ENCODE measurements around the gene IQCC.
A peak's percentile ranks its signal among the peaks of the same experiment; 100 is the strongest.

The IQCC gene

DNA sequence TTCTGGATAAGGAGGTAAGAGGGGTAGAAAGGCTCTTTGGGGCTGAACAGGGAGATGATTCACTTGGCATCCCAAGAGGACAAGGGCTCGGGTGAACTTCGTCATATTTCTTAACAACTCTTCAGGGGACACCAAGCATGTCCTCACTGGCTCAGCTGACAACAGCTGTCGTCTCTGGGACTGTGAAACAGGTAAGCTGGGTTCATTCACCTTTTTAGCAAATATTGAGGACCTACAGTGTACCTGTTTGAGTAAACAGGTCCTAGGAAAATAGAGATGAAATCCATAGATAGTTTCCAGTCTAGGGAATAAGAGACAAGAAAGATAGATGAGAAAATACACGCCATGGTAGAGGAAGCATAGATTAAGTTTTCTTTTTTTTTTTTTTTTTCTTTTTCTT lies 18.8 kb downstream of the IQCC start:
- no peak for DNase-seq

DNA sequence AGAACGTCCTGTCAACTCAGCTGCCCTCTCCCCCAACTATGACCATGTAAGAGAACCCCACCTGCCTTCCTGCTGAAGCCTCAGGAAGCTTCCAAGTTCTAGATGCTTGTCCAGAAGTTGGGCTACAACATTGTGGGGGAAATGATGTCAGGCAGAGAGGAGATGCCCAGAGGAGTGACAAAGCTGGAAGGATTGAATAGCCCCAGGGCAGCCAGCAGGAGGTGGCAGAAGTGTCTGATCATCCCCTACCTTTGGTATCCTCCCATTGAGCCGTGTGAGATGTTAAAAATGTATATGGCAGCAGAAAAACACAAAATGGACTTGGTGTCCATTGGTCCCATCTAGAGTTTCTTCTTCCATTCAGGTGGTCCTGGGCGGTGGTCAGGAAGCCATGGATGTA lies 23.3 kb downstream of the IQCC start:
- no peak for DNase-seq

- DNase-seq = no peak
Measured at GRCh38 chr1:32231843-32232432, 26.5 kb downstream of the IQCC start.

DNA sequence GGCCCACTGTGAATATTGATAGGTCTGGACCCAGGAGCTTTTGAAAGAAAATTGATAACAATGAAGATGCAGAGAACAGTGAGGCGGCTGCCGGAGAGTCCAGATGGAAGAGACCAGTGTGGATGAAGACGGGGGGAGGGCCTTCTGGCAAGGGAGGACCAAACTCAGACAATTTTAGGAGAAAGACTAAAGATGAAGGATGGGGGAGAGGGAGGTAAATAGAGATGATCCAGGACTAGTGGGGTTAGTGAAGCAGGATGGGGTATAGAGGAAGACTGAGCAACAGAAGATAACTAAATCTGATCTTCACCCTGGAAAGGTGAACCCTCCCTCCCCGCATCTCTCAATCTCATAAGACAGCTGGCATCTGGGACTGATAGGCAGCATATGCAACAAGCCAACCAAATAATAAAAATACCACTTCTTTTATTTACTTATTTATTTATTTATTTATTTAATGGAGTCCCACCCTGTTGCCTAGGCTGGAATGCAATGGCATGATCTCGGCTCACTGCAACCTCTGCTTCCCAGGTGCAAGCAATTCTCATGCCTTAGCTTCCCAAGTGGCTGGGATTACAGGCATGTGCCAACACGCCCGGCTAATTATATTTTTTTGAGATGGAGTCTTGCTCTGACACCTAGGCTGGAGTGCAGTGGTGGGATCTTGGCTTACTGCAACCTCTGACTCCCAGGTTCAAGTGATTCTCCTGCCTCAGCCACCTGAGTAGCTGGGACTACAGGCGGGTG lies 27.3 kb downstream of the IQCC start:
- no peak for DNase-seq

- DNase-seq = no peak
Measured at GRCh38 chr1:32234792-32235191, 29.3 kb downstream of the IQCC start.

DNA sequence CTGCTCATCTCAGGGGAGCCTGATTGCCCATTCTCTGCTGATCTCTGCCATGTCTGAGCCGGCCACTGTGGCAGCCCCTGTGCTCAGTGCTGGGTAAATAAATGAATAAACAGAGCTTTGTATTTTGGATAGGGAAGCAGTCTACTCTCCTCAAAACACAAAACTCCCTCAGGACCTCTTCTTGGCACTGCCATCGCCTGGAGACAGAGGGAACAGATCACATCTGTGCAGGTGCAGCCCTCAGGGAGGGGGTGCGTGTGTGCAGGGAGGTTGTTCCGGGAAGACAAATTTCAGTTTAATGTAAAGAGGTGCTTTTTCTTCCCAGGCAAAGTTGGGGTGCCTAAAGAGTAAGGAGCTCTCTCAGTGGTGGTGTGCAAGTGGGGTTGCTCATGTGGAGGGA lies 33.9 kb downstream of the IQCC start:
- DNase-seq = no peak

DNA sequence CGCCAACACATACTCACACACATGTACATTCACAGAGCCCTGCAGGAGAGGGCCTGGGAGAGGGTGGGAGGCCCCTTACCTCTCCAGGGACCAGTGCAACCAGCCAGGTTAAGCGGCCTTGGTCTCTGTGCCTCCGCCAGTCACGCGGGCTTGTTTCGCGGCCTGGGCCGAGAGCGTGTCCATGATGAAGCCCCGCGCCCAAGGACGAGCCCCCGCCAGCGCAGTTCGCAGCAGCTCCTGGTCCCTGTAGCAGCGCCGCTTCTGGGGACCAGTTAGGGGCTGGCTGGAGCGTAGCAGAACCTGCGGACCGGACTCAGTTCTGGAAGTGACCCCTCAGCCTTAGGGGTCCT lies 34.3 kb downstream of the IQCC start:
- DNase-seq = peak; percentile 71

DNA sequence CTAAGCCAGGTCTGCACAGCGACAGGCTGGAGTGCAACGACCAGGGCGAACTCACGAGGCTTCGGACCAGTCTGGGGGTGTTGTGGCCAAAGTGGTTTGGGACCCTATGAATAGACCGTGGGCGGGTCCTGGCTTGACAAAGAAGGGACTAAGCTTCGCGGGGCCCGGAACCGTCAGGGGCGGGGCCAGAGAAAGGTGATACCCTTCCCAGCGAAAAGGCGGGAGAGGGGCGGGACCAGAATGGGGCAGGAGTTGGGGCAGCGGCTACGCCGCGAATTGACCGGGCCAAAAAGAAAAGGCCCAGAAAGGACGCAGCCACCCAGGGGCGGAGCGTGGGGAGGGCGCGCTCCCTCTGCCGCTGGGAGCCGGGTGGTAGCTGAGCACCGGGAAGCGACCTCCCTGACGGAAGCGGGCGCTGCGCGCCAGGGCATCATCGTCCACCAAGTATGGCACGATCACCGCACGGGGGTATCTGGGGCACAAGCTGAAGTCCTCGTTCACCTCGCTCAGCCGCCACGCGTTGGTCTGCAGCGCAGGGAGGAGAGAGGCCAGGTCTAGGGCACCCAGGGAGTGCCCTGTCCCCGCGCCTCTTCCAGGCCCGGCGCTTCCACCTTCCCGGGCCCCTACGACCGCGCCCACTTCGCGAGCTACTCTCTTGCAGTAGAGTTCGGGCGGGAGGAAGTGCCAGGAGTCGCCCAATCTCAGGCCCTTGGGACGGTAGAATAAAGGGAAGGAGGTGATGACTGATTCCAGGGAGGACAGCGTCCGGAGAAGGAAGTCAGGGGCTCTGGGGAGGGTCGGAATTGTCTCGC lies 34.9 kb downstream of the IQCC start:
- DNase-seq = peak; percentile 92

DNA sequence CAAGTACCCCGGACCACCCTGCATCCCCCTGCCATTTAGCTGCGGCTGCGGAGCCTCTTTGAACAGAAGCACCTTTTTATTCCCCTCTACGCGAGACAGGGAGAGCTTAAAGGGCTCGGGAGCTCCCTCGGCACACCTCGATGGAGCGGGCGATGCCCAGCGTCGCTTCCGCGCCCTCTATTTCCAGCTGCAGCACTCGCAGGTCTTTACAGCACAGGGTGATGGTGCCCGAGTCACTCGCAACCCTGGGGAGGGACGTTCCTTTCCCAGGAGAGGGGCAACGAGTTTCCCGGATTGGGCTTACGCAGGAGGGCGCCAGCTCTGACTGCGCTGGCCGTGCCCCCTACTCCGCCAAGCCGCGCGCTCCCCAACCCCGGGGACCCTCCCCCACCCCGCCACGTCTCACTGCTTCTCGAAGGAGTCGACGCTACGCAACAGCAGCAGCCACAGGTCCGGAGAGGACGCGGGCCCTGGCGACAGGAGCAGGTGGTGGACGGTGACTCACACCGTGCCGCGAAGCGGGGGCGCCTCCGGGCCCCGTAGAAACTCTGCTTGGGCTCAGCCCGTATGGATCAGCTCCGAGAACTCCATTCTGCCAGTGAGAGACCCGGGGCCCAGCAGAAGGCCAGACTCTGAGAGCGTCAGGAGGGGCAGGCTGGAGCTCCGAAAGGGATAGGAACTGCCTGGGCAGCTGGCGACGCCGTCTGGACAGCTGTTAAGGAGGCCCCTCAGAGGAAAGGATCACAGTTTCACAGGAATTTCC lies 35.7 kb downstream of the IQCC start:
- DNase-seq = peak; percentile 86

GRCh38 chr1:32242341-32242851 lies 36.9 kb downstream of the IQCC start:
- peak; percentile 66 for DNase-seq

DNA sequence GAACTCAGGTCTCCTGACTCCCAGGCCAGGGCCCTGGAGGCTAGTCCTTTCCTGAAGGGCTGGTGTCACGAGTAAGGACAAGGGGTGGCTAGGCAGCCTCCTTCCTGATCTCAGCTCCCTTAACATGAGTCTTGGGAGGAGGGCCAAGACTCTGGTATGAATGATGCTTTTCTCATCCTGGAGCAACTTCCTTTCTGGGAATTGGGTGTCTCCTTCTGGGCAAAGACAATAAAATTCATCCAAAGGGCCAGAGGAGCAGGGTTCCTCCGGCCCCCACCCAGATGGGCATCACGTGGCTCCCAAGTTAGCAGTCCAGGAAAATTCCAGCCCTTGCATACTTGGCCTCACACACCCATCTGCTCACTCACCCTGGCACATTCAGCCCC lies 41.4 kb downstream of the IQCC start, which contains the start of gene FAM167B:
Gene FAM167B (plus strand): TSS at position 335 of the 386 bp plus-strand sequence. CDS start 200 bp downstream, outside the sequence.
- DNase-seq = no peak

DNA sequence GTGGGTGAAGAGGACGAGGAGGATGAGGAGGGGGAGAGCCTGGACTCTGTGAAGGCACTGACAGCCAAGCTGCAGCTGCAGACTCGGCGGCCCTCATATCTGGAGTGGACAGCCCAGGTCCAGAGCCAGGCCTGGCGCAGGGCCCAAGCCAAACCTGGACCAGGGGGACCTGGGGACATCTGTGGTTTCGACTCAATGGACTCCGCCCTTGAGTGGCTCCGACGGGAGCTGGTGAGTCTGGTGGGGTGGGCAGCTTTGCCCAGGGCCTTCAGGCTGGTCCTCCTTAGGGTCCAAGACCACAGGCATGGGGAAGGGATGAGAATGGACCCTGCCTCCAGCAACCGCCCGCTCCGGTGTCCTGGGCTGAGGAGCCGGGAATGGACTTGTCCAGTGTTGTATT lies 42.0 kb downstream of the IQCC start:
- no peak for DNase-seq

GRCh38 chr1:32247983-32248889 lies 42.8 kb downstream of the IQCC start:
- peak; percentile 94 for DNase-seq

GRCh38 chr1:32249831-32250525 lies 44.5 kb downstream of the IQCC start:
- no peak for DNase-seq

DNA sequence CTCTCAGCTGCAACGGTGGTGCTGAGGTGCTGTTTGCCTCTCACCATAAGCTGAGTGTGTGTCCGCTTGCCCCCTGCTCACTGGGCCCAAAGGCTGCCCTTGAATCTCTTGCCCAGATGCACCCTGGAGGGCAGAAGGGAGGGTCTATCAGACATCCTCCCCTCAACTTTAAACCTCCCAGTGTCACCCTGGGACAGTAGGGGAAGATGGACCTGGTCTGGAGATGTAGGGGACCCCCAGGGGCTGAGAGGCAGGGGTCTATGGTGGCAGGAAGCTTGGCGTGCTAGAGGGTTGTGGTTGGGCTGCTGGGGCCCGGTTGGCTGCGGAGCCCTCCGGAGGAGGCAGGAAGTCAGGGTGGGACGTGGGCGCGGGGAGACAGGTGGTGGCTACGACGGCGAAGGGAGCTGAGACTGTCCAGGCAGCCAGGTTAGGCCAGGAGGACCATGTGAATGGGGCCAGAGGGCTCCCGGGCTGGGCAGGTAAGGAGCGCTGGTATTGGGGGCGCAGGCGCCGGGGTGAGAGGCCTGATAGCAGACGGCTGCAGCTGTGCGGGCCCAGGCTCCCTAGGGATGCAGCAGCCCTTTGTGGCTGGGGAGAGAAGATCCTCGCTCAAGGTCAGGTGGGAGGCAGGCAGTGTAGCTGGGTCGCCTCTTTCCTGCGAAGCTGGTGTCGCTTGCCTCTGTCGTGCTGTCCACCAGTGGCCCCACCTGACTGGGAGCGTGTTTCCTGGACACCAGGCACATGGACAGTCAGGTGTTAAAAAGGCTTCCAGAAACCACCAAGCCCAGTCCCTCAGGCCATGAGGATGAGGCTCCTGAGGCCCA lies 45.6 kb downstream of the IQCC start, which contains the start of gene LCK:
Gene LCK (plus strand): TSS at position 373 of the 824 bp plus-strand sequence. CDS start 23,065 bp downstream, outside the sequence.
- no peak for DNase-seq

- DNase-seq = no peak
Measured at GRCh38 chr1:32255072-32256071, 49.9 kb downstream of the IQCC start.

DNA sequence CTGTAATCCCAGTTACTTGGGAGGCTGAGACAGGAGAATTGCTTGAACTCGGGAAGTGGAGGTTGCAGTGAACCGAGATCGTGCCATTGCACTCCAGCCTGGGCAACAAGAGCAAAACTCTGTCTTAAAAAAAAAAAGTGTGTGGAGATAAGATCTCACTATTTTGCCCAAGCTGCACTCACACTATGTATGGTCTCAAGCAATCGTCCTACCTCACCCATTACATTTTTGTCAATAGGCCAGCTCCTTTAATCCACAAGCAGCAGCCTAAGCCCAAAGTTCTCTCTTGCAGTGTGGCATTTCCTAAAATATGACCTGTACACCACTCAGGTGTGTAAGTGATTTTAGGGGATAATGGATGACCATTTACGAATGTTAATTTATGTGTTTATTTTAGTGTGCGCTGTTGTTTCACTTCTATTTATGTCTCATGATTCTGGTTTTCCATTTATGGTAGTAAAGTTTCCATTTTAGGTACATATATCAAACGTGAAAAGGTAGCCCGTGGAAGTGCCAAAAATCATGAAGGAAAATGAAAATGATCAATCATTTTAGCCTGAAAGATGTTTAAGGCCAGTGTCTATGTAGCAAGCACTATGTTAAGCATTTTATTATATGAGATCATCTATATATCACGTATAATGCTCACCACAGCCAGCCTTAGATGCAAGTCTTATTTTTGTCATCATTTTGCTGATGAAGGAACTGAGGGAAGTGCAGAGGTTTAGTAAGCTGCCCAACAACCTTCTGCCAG lies 51.2 kb downstream of the IQCC start:
- DNase-seq = no peak

DNA sequence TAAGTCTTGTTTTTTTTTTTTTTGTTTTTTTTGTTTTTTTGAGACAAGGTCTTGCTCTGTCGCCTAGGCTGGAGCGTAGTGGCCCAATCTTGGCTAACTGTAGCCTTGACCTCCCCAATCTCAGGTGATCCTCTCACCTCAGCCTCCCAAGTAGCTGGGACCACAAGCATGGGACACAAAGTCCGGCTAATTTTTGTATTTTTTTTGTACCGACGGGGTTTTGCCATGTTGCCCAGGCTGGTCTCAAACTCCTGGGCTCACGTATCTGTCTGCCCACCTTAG lies 51.7 kb downstream of the IQCC start:
- no peak for DNase-seq

Data from islet precursor cell (in vitro differentiated cells).